H1 (cell line): ENCODE measurements around the gene MRPL43. TPM values are rescaled to one million over a fixed set of nuclear protein-coding genes. Genes with fewer than 3 reads are reported as not detected.

Experiments
- CTCF ChIA-PET: fragments of 300-600 bp; sonication (Branson Sonifier 250); formaldehyde crosslinking; loops from one replicate; lab custom pipeline; 2021; ENCODE audit not compliant: partially characterized antibody; lab: Charles Lee
- POLR2A ChIA-PET: fragments of 300-600 bp; sonication (Branson Sonifier 250); formaldehyde crosslinking; loops from one replicate; lab custom pipeline; 2021; ENCODE audit warnings: inconsistent platforms; ENCODE audit not compliant: partially characterized antibody; lab: Charles Lee
- DNase-seq, 2 experiments: peaks; one replicate each; pipeline versions ENCODE4 v3.0.0 to v3.0.0-alpha.2; 2010 to 2022; ENCODE audit warnings: low spot score in 2 of 2, low read depth in 1 of 2, mixed read lengths in 1 of 2
- FAIRE-seq: peaks from 2 replicates; lab custom pipeline; 2011; peaks lifted over from hg19 to GRCh38; lab: Jason Lieb, UNC
- H2AFZ ChIP-seq: 2 replicates; pipeline ENCODE4 v1.8.1; 2012; ENCODE audit warnings: low read length, inconsistent platforms
- H2AK5ac ChIP-seq: 2 replicates; pipeline ENCODE4 v1.6.1; 2013; ENCODE audit warnings: low read depth, low read length
- H2BK120ac ChIP-seq: replicated peaks from 2 replicates; pipeline ENCODE3; 2013; ENCODE audit warnings: low read depth, low read length, inconsistent platforms
- H2BK12ac ChIP-seq: 2 replicates; pipeline ENCODE4 v1.6.1; 2013; ENCODE audit warnings: low read depth, low read length
- H2BK15ac ChIP-seq: 2 replicates; pipeline ENCODE4 v1.6.1; 2013; ENCODE audit warnings: low read length
- H2BK20ac ChIP-seq: 2 replicates; pipeline ENCODE4 v1.6.1; 2013; ENCODE audit warnings: low read length
- H2BK5ac ChIP-seq: 2 replicates; pipeline ENCODE4 v1.6.1; 2013; ENCODE audit warnings: low read depth, low read length
- H3K14ac ChIP-seq: 2 replicates; pipeline ENCODE4 v1.6.1; 2013; ENCODE audit warnings: inconsistent platforms; ENCODE audit not compliant: insufficient read length
- H3K18ac ChIP-seq: 2 replicates; pipeline ENCODE4 v1.6.1; 2013; ENCODE audit warnings: low read length; ENCODE audit errors: extremely low read depth
- H3K23ac ChIP-seq: 2 replicates; pipeline ENCODE4 v1.6.1; 2013; ENCODE audit warnings: inconsistent platforms; ENCODE audit not compliant: insufficient read length
- H3K23me2 ChIP-seq: 2 replicates; pipeline ENCODE4 v1.6.1; 2013; ENCODE audit warnings: low read depth, low read length
- H3K27ac ChIP-seq: 2 replicates; pipeline ENCODE4 v1.6.1; 2011; ENCODE audit warnings: low read depth, low read length, inconsistent platforms
- H3K27me3 ChIP-seq, 4 experiments: replicated peaks in 1 of 4; 1 replicate in 1 of 4; 2 replicates in 3 of 4; pipeline versions ENCODE4 v1.6.1 to v1.8.1; 2011 to 2013; ENCODE audit warnings: low read length in 3 of 4, mild to moderate bottlenecking in 3 of 4, inconsistent platforms in 2 of 4, mixed read lengths in 2 of 4, moderate library complexity in 1 of 4; ENCODE audit not compliant: control insufficient read depth in 3 of 4, insufficient read depth in 3 of 4; ENCODE audit errors: extremely low read depth in 1 of 4
- H3K36me3 ChIP-seq, 4 experiments: 2 replicates each; pipeline versions ENCODE4 v1.6.1 to v1.8.1; 2011 to 2013; ENCODE audit warnings: mild to moderate bottlenecking in 4 of 4, low read length in 3 of 4, moderate library complexity in 2 of 4, control low read depth in 1 of 4, inconsistent platforms in 1 of 4; ENCODE audit not compliant: insufficient read depth in 4 of 4, control insufficient read depth in 2 of 4
- H3K4ac ChIP-seq: replicated peaks from 2 replicates; pipeline ENCODE3; 2013; ENCODE audit warnings: low read length, low read depth, mixed read lengths, inconsistent platforms; ENCODE audit not compliant: insufficient read length
- H3K4me1 ChIP-seq, 4 experiments: replicated peaks in 1 of 4; 1 replicate in 1 of 4; 2 replicates in 3 of 4; pipeline versions ENCODE4 v1.6.1 to v1.8.1; 2011 to 2013; ENCODE audit warnings: low read length in 3 of 4, inconsistent platforms in 2 of 4, mixed read lengths in 1 of 4; ENCODE audit not compliant: insufficient read depth in 4 of 4, control insufficient read depth in 3 of 4
- H3K4me2 ChIP-seq, 2 experiments: 2 replicates each; pipeline versions ENCODE4 v1.6.1 to v1.8.1; 2011 to 2013; ENCODE audit warnings: low read depth in 2 of 2, low read length in 2 of 2, control low read depth in 1 of 2, inconsistent platforms in 1 of 2, mild to moderate bottlenecking in 1 of 2; ENCODE audit not compliant: insufficient read depth in 1 of 2
- H3K4me3 ChIP-seq, 4 experiments: fragments of 200-600, 300-600 bp in 1 of 4; sonication (generic), shearing (Covaris generic), sonication (Bioruptor Twin) in 1 of 4; 2 replicates each; pipeline versions ENCODE4 v1.5.1 to v1.8.1; 2011 to 2016; ENCODE audit warnings: low read length in 4 of 4, low read depth in 3 of 4, control low read depth in 2 of 4, inconsistent platforms in 2 of 4, mild to moderate bottlenecking in 2 of 4, mixed read lengths in 1 of 4, moderate library complexity in 1 of 4; ENCODE audit not compliant: insufficient read depth in 2 of 4; ENCODE audit errors: extremely low read depth in 1 of 4
- H3K56ac ChIP-seq: replicated peaks from 2 replicates; pipeline ENCODE3; 2013; ENCODE audit warnings: low read depth, mild to moderate bottlenecking, mixed read lengths, low read length, inconsistent platforms; ENCODE audit not compliant: insufficient read length
- H3K79me1 ChIP-seq: 2 replicates; pipeline ENCODE4 v1.6.1; 2013; ENCODE audit warnings: low read depth, low read length, control low read depth
- H3K79me2 ChIP-seq, 2 experiments: 2 replicates each; pipeline versions ENCODE4 v1.6.1 to v1.8.1; 2012 to 2013; ENCODE audit warnings: low read length in 2 of 2, mild to moderate bottlenecking in 2 of 2, inconsistent platforms in 1 of 2; ENCODE audit not compliant: insufficient read depth in 2 of 2, control insufficient read depth in 1 of 2
- H3K9ac ChIP-seq, 4 experiments: replicated peaks in 1 of 4; 1 replicate in 1 of 4; 2 replicates in 3 of 4; pipeline versions ENCODE4 v1.6.1 to v1.8.1; 2011 to 2013; ENCODE audit warnings: low read depth in 3 of 4, low read length in 3 of 4, control low read depth in 2 of 4, mild to moderate bottlenecking in 2 of 4, moderate library complexity in 2 of 4, inconsistent platforms in 1 of 4; ENCODE audit errors: extremely low read depth in 1 of 4
- H3K9me3 ChIP-seq, 2 experiments: 2 replicates each; pipeline versions ENCODE4 v1.6.1 to v1.8.1; 2012 to 2013; ENCODE audit warnings: mild to moderate bottlenecking in 2 of 2, moderate library complexity in 2 of 2, control low read depth in 1 of 2, inconsistent platforms in 1 of 2, low read depth in 1 of 2, low read length in 1 of 2, mixed read lengths in 1 of 2; ENCODE audit not compliant: insufficient read depth in 2 of 2
- H4K20me1 ChIP-seq, 2 experiments: replicated peaks in 1 of 2; 2 replicates each; pipeline versions ENCODE3 to v1.8.1; 2011 to 2013; ENCODE audit warnings: inconsistent platforms in 2 of 2, low read length in 2 of 2, mild to moderate bottlenecking in 1 of 2; ENCODE audit not compliant: insufficient read depth in 2 of 2, control insufficient read depth in 1 of 2
- H4K5ac ChIP-seq: 2 replicates; pipeline ENCODE4 v1.6.1; 2013; ENCODE audit warnings: low read length, low read depth, mixed read lengths, inconsistent platforms; ENCODE audit not compliant: insufficient read length
- H4K8ac ChIP-seq: 2 replicates; pipeline ENCODE4 v1.8.0; 2013; ENCODE audit warnings: mild to moderate bottlenecking, moderate library complexity, low read length, inconsistent platforms; ENCODE audit not compliant: insufficient read depth; ENCODE audit errors: extremely low read depth
- H4K91ac ChIP-seq: replicated peaks from 2 replicates; pipeline ENCODE3; 2013; ENCODE audit warnings: low read length, mixed read lengths, inconsistent platforms; ENCODE audit not compliant: insufficient read length
- ATF2 ChIP-seq: IDR thresholded peaks from 2 replicates; pipeline ENCODE4 v1.6.1; 2012; ENCODE audit warnings: low read length, inconsistent platforms
- BACH1 ChIP-seq: IDR thresholded peaks from 2 replicates; pipeline ENCODE4 v1.6.1; 2012; ENCODE audit warnings: low read length, improper control_type of control experiment
- CBX8 ChIP-seq: fragments of 300-800, 300-1000 bp; sonication (generic); IDR thresholded peaks from 2 replicates; pipeline ENCODE4 v1.7.1; 2016; ENCODE audit warnings: low read depth, low read length, borderline replicate concordance
- JUND ChIP-seq: IDR thresholded peaks from 2 replicates; pipeline ENCODE4 v1.6.1; 2011; ENCODE audit warnings: mild to moderate bottlenecking, improper control_type of control experiment, low read length
- RBBP5 ChIP-seq: IDR thresholded peaks from 2 replicates; pipeline ENCODE4 v1.7.1; 2012; ENCODE audit warnings: low read depth, mild to moderate bottlenecking, inconsistent platforms, low read length, moderate library complexity, borderline replicate concordance
- SIRT6 ChIP-seq: IDR thresholded peaks from one replicate; pipeline ENCODE4 v1.7.1; 2012; ENCODE audit warnings: low read length, inconsistent platforms
- ZNF274 ChIP-seq: IDR thresholded peaks from 2 replicates; pipeline ENCODE4 v1.7.0; 2012; ENCODE audit warnings: low read length, borderline replicate concordance; ENCODE audit errors: extremely low read depth
- WGBS, 2 experiments: shearing (Covaris generic) in 1 of 2; methylation state at CpG; one replicate each; pipeline versions ENCODE4 v1.1.6 to v1.1.7; 2013 to 2015; ENCODE audit warnings: low lambda C conversion rate in 2 of 2, mixed read lengths in 2 of 2, inconsistent platforms in 1 of 2, low coverage in 1 of 2, missing lambda C conversion rate in 1 of 2; ENCODE audit not compliant: insufficient replicate concordance in 2 of 2, insufficient coverage in 1 of 2, insufficient read length in 1 of 2; ENCODE audit errors: extremely low coverage in 1 of 2, missing lambda C conversion rate in 1 of 2; 5-methylcytosine and 5-hydroxymethylcytosine counted together
- polyA plus RNA-seq, 7 experiments: library from polyadenylated mRNA; depleted of rRNA in 3 of 7; stranded (reverse) in 5 of 7; unstranded in 2 of 7; fragments of >200 nt in 5 of 7; fragments of 200-250 nt in 2 of 7; gene quantifications; 1 replicate in 5 of 7; 2 replicates in 1 of 7; 4 replicates in 1 of 7; pipeline versions ENCODE4 v1.2.1 to v1.2.3, GENCODE V29; 2011 to 2013; ENCODE audit warnings: missing spikeins in 2 of 7, mixed read lengths in 2 of 7
- total RNA-seq: library from RNA; stranded (reverse); fragmentation: NEBNext Ultra II Directional; extraction: Animal tissue kit (Norgen Biotek cat#: 25700); gene quantifications from 2 replicates; pipeline ENCODE4 v1.2.1, GENCODE V29; 2021

Gene MRPL43
- total and polyA plus RNA-seq, 2 of the 8 experiments (the other 6 are each of a cell fraction or from before 2014, with no cell fraction given): 74.1 to 149 TPM

DNA sequence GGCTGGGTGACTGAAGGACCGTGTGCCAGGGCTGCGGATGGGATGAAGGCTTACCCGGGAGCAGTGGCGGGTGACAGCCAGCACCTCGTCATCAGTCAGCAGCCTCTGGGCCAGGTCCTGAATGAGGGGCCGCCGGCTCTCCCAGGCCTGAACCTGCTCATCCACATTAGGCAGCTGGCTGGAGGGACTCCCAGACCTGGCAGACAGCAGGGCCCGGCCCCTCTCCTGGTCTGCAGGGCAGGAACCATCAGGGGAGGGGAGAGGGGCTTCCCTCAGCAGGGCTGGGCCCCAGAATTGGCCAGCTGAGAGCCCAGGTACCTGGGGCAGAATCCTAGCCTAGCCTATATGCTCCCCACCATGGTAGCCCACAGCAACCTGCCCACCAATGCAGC is 28.3 kb upstream of the MRPL43 start:
- Histone ChIP-seq H3K9me3 (no peaks in the 10 kb centered on the region), H3K56ac (no peak overlapping the region), H3K23me2 (peaks cover 11% of the 10 kb centered on the region; the same call in 1 of the 2 replicates), H4K5ac (no peak overlapping the region), H2BK15ac (no peak overlapping the region), H3K4me1 (peaks cover 0 to 18% (median 11%) of the 10 kb centered on the region in 4 experiments; a peak in 5 of 7 replicates), H3K23ac (no peak overlapping the region), H3K79me1 (no peaks in the 10 kb centered on the region), H3K9ac (no peak overlapping the region), H3K79me2 (no peaks in the 10 kb centered on the region), H4K91ac (no peak overlapping the region), H3K4ac (no peak overlapping the region), H2BK12ac (no peak overlapping the region), H4K20me1 (no peaks in the 10 kb centered on the region), H2BK120ac (no peak overlapping the region), H2AK5ac (no peak overlapping the region), H2BK5ac (no peak overlapping the region), H3K18ac (no peak overlapping the region), H2BK20ac (no peak overlapping the region), H3K4me2 (no peak overlapping the region), H3K14ac (no peak overlapping the region), H3K27me3 (peaks cover 14 to 41% (median 32%) of the 10 kb centered on the region in 4 experiments), H3K27ac (no peak overlapping the region), H3K36me3 (no peaks in the 10 kb centered on the region), H3K4me3 (no peak overlapping the region), H4K8ac (no peak overlapping the region), H2AFZ (no peak overlapping the region)
- WGBS, 2 experiments: 76% methylated on average over 8 of the region's 8 CpGs; no CpG with 5 or more reads in 1 of the 2 experiments
- POLR2A ChIA-PET: interaction anchor here (1.4 to 6.5 kb wide), 6 partner anchors 9 to 49 kb away, joined by 3 to 81 read pairs (median 8); partner anchors contain the start of genes LZTS2, MRPL43 and TWNK
- no peak for TF ChIP-seq CBX8
- no peak for TF ChIP-seq SIRT6
- no peak for TF ChIP-seq BACH1
- no peak for TF ChIP-seq ATF2
- no peak for TF ChIP-seq JUND
- no peak for TF ChIP-seq RBBP5
- TF ChIP-seq ZNF274: no peak
- FAIRE-seq: no peak
- DNase-seq: no peak
- CTCF ChIA-PET: interaction anchor here (0.5 to 7.2 kb wide), 24 partner anchors 12 to 1634 kb away, joined by 3 to 464 read pairs (median 8); partner anchors contain the start of genes KAZALD1, LZTS2, MRPL43 and PDZD7
